ENCODE results near the gene LYPLA2. TPM values are rescaled to one million over a fixed set of nuclear protein-coding genes. Genes with fewer than 3 reads are reported as not detected.

LYPLA2 gene
- total and polyA plus RNA-seq, 2 of the 8 experiments (the other 6 are each of a cell fraction or from before 2014, with no cell fraction given): 138 to 211 TPM

GRCh38 chr1:23792151-23792945 is 1.4 kb downstream of the LYPLA2 start (continued):
- no peak; the same call in 1 of the 2 replicates for TF ChIP-seq MAX (IDR thresholded peaks at IDR 0.05)

All from H1 (cell line).